Osteoblast (primary cell): ENCODE results near the gene KIFAP3. TPM values are rescaled to one million over a fixed set of nuclear protein-coding genes. Genes with fewer than 3 reads are reported as not detected.

Source experiments
- DNase-seq: peaks from one replicate; pipeline ENCODE4 v3.0.0; 2011; ENCODE audit warnings: low spot score, mixed read lengths; ENCODE audit not compliant: insufficient read length; ENCODE audit errors: missing footprints
- H2AFZ ChIP-seq: 2 replicates; pipeline ENCODE4 v1.6.0; 2011; ENCODE audit warnings: mild to moderate bottlenecking, low read length
- H3K27ac ChIP-seq: 2 replicates; pipeline ENCODE4 v1.5.1; 2011; ENCODE audit warnings: mild to moderate bottlenecking, low read depth, low read length, moderate library complexity
- H3K27me3 ChIP-seq: 2 replicates; pipeline ENCODE4 v1.6.0; 2012; ENCODE audit warnings: mild to moderate bottlenecking, control low read depth, inconsistent platforms, low read length, moderate library complexity; ENCODE audit not compliant: insufficient read depth
- H3K36me3 ChIP-seq: 2 replicates; pipeline ENCODE4 v1.5.1; 2011; ENCODE audit warnings: mild to moderate bottlenecking, low read length, control low read depth, moderate library complexity; ENCODE audit not compliant: insufficient read depth
- H3K4me1 ChIP-seq: 2 replicates; pipeline ENCODE4 v1.5.1; 2011; ENCODE audit warnings: mild to moderate bottlenecking, low read length, control low read depth, moderate library complexity; ENCODE audit not compliant: insufficient read depth
- H3K4me2 ChIP-seq: 2 replicates; pipeline ENCODE4 v1.6.0; 2011; ENCODE audit warnings: mild to moderate bottlenecking, low read length; ENCODE audit not compliant: insufficient read depth
- H3K4me3 ChIP-seq: fragments of 200-600 bp; sonication (generic); 3 replicates; pipeline ENCODE4 v1.5.1; 2012; ENCODE audit warnings: mild to moderate bottlenecking, low read length, inconsistent platforms; ENCODE audit not compliant: insufficient read depth
- H3K79me2 ChIP-seq: 2 replicates; pipeline ENCODE4 v1.6.0; 2012; ENCODE audit warnings: mild to moderate bottlenecking, low read length, control low read depth, inconsistent platforms; ENCODE audit not compliant: insufficient read depth
- H3K9me3 ChIP-seq: 2 replicates; pipeline ENCODE4 v1.5.1; 2011; ENCODE audit warnings: low read depth, low read length, control low read depth
- H4K20me1 ChIP-seq: 2 replicates; pipeline ENCODE4 v1.6.0; 2012; ENCODE audit warnings: mild to moderate bottlenecking, low read length, control low read depth; ENCODE audit not compliant: insufficient read depth
- CTCF ChIP-seq: IDR thresholded peaks from 2 replicates; pipeline ENCODE4 v1.5.1; 2011; ENCODE audit warnings: mild to moderate bottlenecking, low read depth, low read length, moderate library complexity; ENCODE audit errors: extremely low read depth
- total RNA-seq: library from RNA; depleted of rRNA; stranded (reverse); fragments of >200 nt; gene quantifications from 2 replicates; pipeline ENCODE4 v1.2.3, GENCODE V29; 2012

Gene KIFAP3
- total RNA-seq, 1 donor, result 44.9 TPM

GRCh38 chr1:169989246-169989645, 85.2 kb downstream of the KIFAP3 start:
- no peaks in the 10 kb centered on the region for H3K36me3 ChIP-seq
- no peaks in the 10 kb centered on the region for H3K27me3 ChIP-seq
- H3K9me3 ChIP-seq, result no peaks in the 10 kb centered on the region

GRCh38 chr1:169985757-169986156, 88.7 kb downstream of the KIFAP3 start:
- no peak for DNase-seq
- no peaks in the 10 kb centered on the region for H3K36me3 ChIP-seq

More at GRCh38 chr1:169989246-169989645, 85.2 kb downstream of the KIFAP3 start:
- Histone ChIP-seq H2AFZ (no peak overlapping the region), H3K4me3 (no peak overlapping the region), H3K4me2 (no peak overlapping the region), H3K4me1 (no peaks in the 10 kb centered on the region), H4K20me1 (no peaks in the 10 kb centered on the region), H3K79me2 (no peaks in the 10 kb centered on the region), H3K27ac (no peak overlapping the region)
- DNase-seq, result no peak
- TF ChIP-seq CTCF, result no peak

GRCh38 chr1:169974067-169974466, 100.4 kb downstream of the KIFAP3 start:
- TF ChIP-seq CTCF, result no peak
- Histone ChIP-seq H3K4me1 (no peaks in the 10 kb centered on the region), H3K9me3 (no peaks in the 10 kb centered on the region)

More at GRCh38 chr1:169985757-169986156, 88.7 kb downstream of the KIFAP3 start:
- Histone ChIP-seq H4K20me1 (no peaks in the 10 kb centered on the region), H2AFZ (no peak overlapping the region), H3K4me3 (no peak overlapping the region), H3K27ac (no peak overlapping the region), H3K79me2 (no peaks in the 10 kb centered on the region), H3K4me1 (no peaks in the 10 kb centered on the region), H3K27me3 (no peaks in the 10 kb centered on the region), H3K9me3 (no peaks in the 10 kb centered on the region), H3K4me2 (no peak overlapping the region)
- no peak for TF ChIP-seq CTCF

GRCh38 chr1:169970114-169970513, 104.4 kb downstream of the KIFAP3 start:
- no peak for DNase-seq
- H3K27ac ChIP-seq, result no peak overlapping the region
- no peak for TF ChIP-seq CTCF
- no peaks in the 10 kb centered on the region for H3K79me2 ChIP-seq
- H2AFZ ChIP-seq, result no peak overlapping the region
- no peaks in the 10 kb centered on the region for H3K27me3 ChIP-seq
- H3K4me1 ChIP-seq, result no peaks in the 10 kb centered on the region
- no peaks in the 10 kb centered on the region for H3K36me3 ChIP-seq
- no peak overlapping the region for H3K4me2 ChIP-seq
- H4K20me1 ChIP-seq, result no peaks in the 10 kb centered on the region
- H3K9me3 ChIP-seq, result no peaks in the 10 kb centered on the region
- no peak overlapping the region for H3K4me3 ChIP-seq

More at GRCh38 chr1:169974067-169974466, 100.4 kb downstream of the KIFAP3 start:
- DNase-seq, result no peak
- Histone ChIP-seq H3K27ac (no peak overlapping the region), H4K20me1 (no peaks in the 10 kb centered on the region), H2AFZ (no peak overlapping the region), H3K4me2 (no peak overlapping the region), H3K27me3 (no peaks in the 10 kb centered on the region), H3K36me3 (no peaks in the 10 kb centered on the region), H3K4me3 (no peak overlapping the region), H3K79me2 (no peaks in the 10 kb centered on the region)
